Panc1 (cell line): Measurements from ENCODE around the gene AUH. TPM values are rescaled to one million over a fixed set of nuclear protein-coding genes. Genes with fewer than 3 reads are reported as not detected.

Source experiments
- ATAC-seq: fragments of 200-7000 bp; cut with Tn5 transposase; 2 replicates; pipeline ENCODE4 v1.9.1; 2020; ENCODE audit warnings: mild to moderate bottlenecking, moderate library complexity
- BruUV-seq: library from RNA; stranded (reverse); fragments of 400-500 nt; replicated peaks from 2 replicates; lab custom pipeline; 2021; lab: Mats Ljungman, UMichigan
- CTCF ChIA-PET: fragments of 300-600 bp; sonication (Branson Sonifier 250); formaldehyde crosslinking; loops from one replicate; lab custom pipeline; 2022; ENCODE audit warnings: antibody characterized with exemption; lab: Charles Lee
- POLR2A ChIA-PET: fragments of 300-600 bp; sonication (Branson Sonifier 250); formaldehyde crosslinking; loops from one replicate; lab custom pipeline; 2022; ENCODE audit warnings: antibody characterized with exemption; lab: Charles Lee
- DNase-seq: peaks from one replicate; pipeline ENCODE4 v3.0.0-alpha.2; 2010; ENCODE audit warnings: low read depth, low spot score
- H3K27ac ChIP-seq: 2 replicates; pipeline ENCODE4 v1.5.1; 2011; ENCODE audit warnings: mild to moderate bottlenecking, low read length, inconsistent platforms
- H3K27me3 ChIP-seq: fragments of 200-500 bp; sonication (Bioruptor generic); 2 replicates; pipeline ENCODE4 v1.6.0; 2014; ENCODE audit warnings: low read length, inconsistent platforms; ENCODE audit not compliant: control insufficient read depth, insufficient read depth
- H3K36me3 ChIP-seq: fragments of 200-500 bp; sonication (Bioruptor generic); 2 replicates; pipeline ENCODE4 v1.5.1; 2014; ENCODE audit warnings: inconsistent platforms, mild to moderate bottlenecking, low read length, moderate library complexity; ENCODE audit not compliant: control insufficient read depth, insufficient read depth
- H3K4me1 ChIP-seq: 2 replicates; pipeline ENCODE4 v1.5.1; 2011; ENCODE audit warnings: inconsistent platforms, mild to moderate bottlenecking, low read length, moderate library complexity; ENCODE audit not compliant: control insufficient read depth, insufficient read depth
- H3K4me3 ChIP-seq, 2 experiments: 2 replicates each; pipeline ENCODE4 v1.5.1; 2011 to 2012; ENCODE audit warnings: low read depth in 2 of 2, low read length in 2 of 2, mild to moderate bottlenecking in 2 of 2, inconsistent platforms in 1 of 2, moderate library complexity in 1 of 2
- H3K9me3 ChIP-seq: fragments of 200-500 bp; sonication (Bioruptor generic); 2 replicates; pipeline ENCODE4 v1.5.1; 2014; ENCODE audit warnings: low read depth, mild to moderate bottlenecking, inconsistent platforms, low read length, moderate library complexity; ENCODE audit not compliant: control insufficient read depth, insufficient read depth
- POLR2AphosphoS5 ChIP-seq: IDR thresholded peaks from 2 replicates; pipeline ENCODE4 v1.6.1; 2012; ENCODE audit warnings: mild to moderate bottlenecking, low read depth, low read length, moderate library complexity
- SIN3A ChIP-seq: IDR thresholded peaks from 2 replicates; pipeline ENCODE4 v1.6.1; 2012; ENCODE audit warnings: low read depth, mild to moderate bottlenecking, low read length, moderate library complexity, borderline replicate concordance; ENCODE audit not compliant: insufficient read depth
- TCF7L2 ChIP-seq: IDR thresholded peaks from 2 replicates; pipeline ENCODE4 v1.6.1; 2011; ENCODE audit warnings: mild to moderate bottlenecking, low read depth, low read length, inconsistent platforms
- in situ Hi-C: cut with HindIII; loops from 2 replicates; pipeline ENCODE4 v1.10.0; 2016; ENCODE audit warnings: low sequenced_read_pairs, low pct_unique_long_range_greater_than_20kb
- intact Hi-C: fragments of 100-400 bp; cut with micrococcal nuclease; formaldehyde crosslinking; loops from one replicate; pipeline ENCODE4 v1.10.0; 2022; ENCODE audit not compliant: unreplicated experiment
- total RNA-seq: library from RNA; stranded (reverse); gene quantifications from one replicate; pipeline ENCODE4 v1.2.1, GENCODE V29; 2021; ENCODE audit not compliant: unreplicated experiment
- TF ChIP-seq, protein P1 (sequence below): fragments of 450-650 bp; IDR thresholded peaks from 2 replicates; pipeline ENCODE4 v1.5.1; 2017; ENCODE audit warnings: mild to moderate bottlenecking
- TF ChIP-seq, protein P2 (sequence below), 2 experiments: IDR thresholded peaks; 2 replicates each; pipeline ENCODE4 v1.6.1; 2011 to 2012; ENCODE audit warnings: low read depth in 2 of 2, control low read depth in 1 of 2, low read length in 1 of 2, mild to moderate bottlenecking in 1 of 2, moderate library complexity in 1 of 2; ENCODE audit not compliant: insufficient read depth in 1 of 2

The AUH gene
- total RNA-seq, 1 experiment from 2014 or later = 7.7 TPM

DNA sequence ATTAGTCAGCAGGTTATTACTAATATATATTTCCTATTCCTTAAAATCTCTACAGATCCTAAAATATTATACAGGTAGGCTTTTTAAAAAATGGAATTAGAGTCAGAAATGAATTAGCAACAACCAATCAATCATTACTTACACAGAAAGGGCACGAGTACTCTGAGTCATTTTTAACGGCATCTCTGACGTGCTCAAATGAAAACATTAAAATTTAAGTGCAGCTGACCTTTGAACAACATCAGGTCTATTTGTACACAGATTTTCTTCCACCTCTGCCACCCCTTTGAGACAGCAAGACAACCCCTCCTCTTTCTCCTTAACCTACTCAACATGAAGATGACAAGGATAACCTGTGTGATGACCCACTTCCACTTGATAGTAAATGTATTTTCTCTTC lies 19.1 kb downstream of the AUH start:
- Histone ChIP-seq H3K36me3 (no peaks in the 10 kb centered on the region), H3K4me3 (no peak overlapping the region), H3K27me3 (no peaks in the 10 kb centered on the region), H3K4me1 (no peaks in the 10 kb centered on the region), H3K27ac (no peak overlapping the region), H3K9me3 (no peaks in the 10 kb centered on the region)
- ATAC-seq (no peak), DNase-seq (no peak)
- intact Hi-C loops (no loop called here), in situ Hi-C loops (no loop called here)
- no TSS peak for BruUV-seq
- TF ChIP-seq, protein P1, sequence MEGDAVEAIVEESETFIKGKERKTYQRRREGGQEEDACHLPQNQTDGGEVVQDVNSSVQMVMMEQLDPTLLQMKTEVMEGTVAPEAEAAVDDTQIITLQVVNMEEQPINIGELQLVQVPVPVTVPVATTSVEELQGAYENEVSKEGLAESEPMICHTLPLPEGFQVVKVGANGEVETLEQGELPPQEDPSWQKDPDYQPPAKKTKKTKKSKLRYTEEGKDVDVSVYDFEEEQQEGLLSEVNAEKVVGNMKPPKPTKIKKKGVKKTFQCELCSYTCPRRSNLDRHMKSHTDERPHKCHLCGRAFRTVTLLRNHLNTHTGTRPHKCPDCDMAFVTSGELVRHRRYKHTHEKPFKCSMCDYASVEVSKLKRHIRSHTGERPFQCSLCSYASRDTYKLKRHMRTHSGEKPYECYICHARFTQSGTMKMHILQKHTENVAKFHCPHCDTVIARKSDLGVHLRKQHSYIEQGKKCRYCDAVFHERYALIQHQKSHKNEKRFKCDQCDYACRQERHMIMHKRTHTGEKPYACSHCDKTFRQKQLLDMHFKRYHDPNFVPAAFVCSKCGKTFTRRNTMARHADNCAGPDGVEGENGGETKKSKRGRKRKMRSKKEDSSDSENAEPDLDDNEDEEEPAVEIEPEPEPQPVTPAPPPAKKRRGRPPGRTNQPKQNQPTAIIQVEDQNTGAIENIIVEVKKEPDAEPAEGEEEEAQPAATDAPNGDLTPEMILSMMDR = no peak
- no peak for TF ChIP-seq TCF7L2
- TF ChIP-seq, protein P2, sequence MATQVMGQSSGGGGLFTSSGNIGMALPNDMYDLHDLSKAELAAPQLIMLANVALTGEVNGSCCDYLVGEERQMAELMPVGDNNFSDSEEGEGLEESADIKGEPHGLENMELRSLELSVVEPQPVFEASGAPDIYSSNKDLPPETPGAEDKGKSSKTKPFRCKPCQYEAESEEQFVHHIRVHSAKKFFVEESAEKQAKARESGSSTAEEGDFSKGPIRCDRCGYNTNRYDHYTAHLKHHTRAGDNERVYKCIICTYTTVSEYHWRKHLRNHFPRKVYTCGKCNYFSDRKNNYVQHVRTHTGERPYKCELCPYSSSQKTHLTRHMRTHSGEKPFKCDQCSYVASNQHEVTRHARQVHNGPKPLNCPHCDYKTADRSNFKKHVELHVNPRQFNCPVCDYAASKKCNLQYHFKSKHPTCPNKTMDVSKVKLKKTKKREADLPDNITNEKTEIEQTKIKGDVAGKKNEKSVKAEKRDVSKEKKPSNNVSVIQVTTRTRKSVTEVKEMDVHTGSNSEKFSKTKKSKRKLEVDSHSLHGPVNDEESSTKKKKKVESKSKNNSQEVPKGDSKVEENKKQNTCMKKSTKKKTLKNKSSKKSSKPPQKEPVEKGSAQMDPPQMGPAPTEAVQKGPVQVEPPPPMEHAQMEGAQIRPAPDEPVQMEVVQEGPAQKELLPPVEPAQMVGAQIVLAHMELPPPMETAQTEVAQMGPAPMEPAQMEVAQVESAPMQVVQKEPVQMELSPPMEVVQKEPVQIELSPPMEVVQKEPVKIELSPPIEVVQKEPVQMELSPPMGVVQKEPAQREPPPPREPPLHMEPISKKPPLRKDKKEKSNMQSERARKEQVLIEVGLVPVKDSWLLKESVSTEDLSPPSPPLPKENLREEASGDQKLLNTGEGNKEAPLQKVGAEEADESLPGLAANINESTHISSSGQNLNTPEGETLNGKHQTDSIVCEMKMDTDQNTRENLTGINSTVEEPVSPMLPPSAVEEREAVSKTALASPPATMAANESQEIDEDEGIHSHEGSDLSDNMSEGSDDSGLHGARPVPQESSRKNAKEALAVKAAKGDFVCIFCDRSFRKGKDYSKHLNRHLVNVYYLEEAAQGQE (IDR thresholded peaks at IDR 0.05; ENCODE audit: insufficient read depth in 1 of 2, low read depth in 2 of 2, low read length in 1 of 2) = no peak
- TF ChIP-seq SIN3A = no peak
- TF ChIP-seq POLR2AphosphoS5 = no peak
- CTCF ChIA-PET = no interaction called here
- POLR2A ChIA-PET = interaction anchor here (1.2 kb wide), 1 partner anchor 19 kb away, joined by 3 read pairs; the partner anchor contains the start of gene AUH

DNA sequence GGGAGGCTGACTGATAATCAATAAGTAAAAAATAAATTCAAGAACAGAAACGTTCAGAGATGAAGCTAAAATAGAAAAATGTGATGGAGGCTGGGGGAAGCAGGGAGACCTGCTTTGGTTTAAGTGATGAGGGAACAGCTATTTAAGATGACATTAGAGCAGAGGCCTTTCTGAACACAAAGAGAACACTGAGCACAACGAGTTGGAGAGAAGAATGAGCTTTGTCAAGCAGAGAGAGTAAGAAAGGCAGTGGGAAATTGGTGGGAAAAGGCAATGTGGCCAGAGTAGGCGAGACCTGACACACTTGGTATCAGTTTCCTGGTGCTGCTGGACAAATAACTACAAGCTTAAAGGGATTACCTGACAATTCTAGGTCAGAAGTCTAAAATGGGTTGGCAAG lies 20.0 kb downstream of the AUH start:
- no peaks in the 10 kb centered on the region for H3K27me3 ChIP-seq
- no peaks in the 10 kb centered on the region for H3K9me3 ChIP-seq
- intact Hi-C loops (no loop called here), in situ Hi-C loops (no loop called here)
- no TSS peak for BruUV-seq
- CTCF ChIA-PET = no interaction called here
- no peak overlapping the region for H3K27ac ChIP-seq
- no peak for DNase-seq
- POLR2A ChIA-PET = interaction anchor here (1.2 kb wide), 1 partner anchor 20 kb away, joined by 3 read pairs; the partner anchor contains the start of gene AUH
- no peaks in the 10 kb centered on the region for H3K36me3 ChIP-seq
- no peaks in the 10 kb centered on the region for H3K4me1 ChIP-seq
- ATAC-seq = no peak
- H3K4me3 ChIP-seq = no peak overlapping the region
- TF ChIP-seq POLR2AphosphoS5 (no peak), TCF7L2 (no peak), SIN3A (no peak)
- TF ChIP-seq, protein P2 (IDR thresholded peaks at IDR 0.05; ENCODE audit: insufficient read depth in 1 of 2, low read depth in 2 of 2, low read length in 1 of 2) = no peak
- TF ChIP-seq, protein P1 = no peak
